Measurements from ENCODE around the gene SLC25A22. TPM values are rescaled to one million over a fixed set of nuclear protein-coding genes. Genes with fewer than 3 reads are reported as not detected.

Gene SLC25A22
- total and polyA plus RNA-seq, 4 donors: 10.6 to 38.2 (median 27.5) TPM

DNA sequence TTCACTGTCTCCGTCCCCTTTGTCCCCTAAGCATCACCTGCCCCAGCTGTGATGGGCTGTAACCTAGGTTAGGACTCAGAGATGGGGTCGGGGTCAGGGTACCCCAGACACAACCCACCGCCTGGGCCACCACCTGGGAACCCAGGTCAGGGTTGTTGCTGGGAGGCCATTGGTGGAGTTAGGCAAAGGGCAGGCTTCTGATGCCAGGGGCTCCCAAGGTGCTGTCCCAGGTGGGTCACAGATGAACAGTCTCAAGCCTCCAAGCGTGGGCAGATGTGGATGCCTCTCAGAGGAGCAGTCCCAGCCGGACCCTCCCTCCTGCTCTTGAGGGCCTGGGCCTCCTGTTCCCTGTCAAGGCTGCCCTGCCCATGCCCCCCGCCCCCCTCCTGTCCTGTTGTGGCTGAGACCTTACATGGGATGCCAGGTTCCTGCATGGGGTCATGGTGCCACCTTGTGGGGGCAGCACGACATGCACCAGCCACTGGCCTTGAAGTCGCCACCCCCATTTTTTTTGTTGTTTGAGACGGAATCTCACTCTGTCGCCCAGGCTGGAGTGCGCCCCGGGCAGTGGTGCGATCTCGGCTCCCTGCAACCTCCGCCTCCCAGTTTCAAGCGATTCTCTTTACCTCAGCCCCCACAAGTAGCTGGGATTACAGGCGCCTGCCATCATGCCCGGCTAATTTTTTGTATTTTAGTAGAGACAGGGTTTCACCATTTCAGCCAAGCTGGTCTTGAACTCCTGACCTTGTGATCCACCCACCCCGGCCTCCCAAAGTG lies 32.9 kb downstream of the SLC25A22 start:
- Histone ChIP-seq H3K27me3 (ENCODE audit: control insufficient read depth in 3 of 3, insufficient read depth in 3 of 3, low read length in 2 of 3) (no peaks in the 10 kb centered on the region), H3K9ac (ENCODE audit: insufficient read depth in 1 of 2, low read length in 2 of 2) (no peak overlapping the region), H3K36me3 (ENCODE audit: control insufficient read depth in 4 of 4, insufficient read depth in 4 of 4, low read length in 4 of 4) (peaks cover 16 to 57% (median 29%) of the 10 kb centered on the region in 4 donors), H3K27ac (ENCODE audit: low read depth in 1 of 2, low read length in 1 of 2) (no peak overlapping the region), H3K4me3 (no peak overlapping the region), H3K9me3 (ENCODE audit: control insufficient read depth in 4 of 4, insufficient read depth in 3 of 4, low read length in 3 of 4) (no peaks in the 10 kb centered on the region), H3K4me1 (ENCODE audit: control insufficient read depth in 5 of 5, insufficient read depth in 5 of 5, low read length in 5 of 5) (no peaks in the 10 kb centered on the region)
- TF ChIP-seq, protein P1, sequence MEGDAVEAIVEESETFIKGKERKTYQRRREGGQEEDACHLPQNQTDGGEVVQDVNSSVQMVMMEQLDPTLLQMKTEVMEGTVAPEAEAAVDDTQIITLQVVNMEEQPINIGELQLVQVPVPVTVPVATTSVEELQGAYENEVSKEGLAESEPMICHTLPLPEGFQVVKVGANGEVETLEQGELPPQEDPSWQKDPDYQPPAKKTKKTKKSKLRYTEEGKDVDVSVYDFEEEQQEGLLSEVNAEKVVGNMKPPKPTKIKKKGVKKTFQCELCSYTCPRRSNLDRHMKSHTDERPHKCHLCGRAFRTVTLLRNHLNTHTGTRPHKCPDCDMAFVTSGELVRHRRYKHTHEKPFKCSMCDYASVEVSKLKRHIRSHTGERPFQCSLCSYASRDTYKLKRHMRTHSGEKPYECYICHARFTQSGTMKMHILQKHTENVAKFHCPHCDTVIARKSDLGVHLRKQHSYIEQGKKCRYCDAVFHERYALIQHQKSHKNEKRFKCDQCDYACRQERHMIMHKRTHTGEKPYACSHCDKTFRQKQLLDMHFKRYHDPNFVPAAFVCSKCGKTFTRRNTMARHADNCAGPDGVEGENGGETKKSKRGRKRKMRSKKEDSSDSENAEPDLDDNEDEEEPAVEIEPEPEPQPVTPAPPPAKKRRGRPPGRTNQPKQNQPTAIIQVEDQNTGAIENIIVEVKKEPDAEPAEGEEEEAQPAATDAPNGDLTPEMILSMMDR (IDR thresholded peaks at IDR 0.05; ENCODE audit: control extremely low read depth, extremely low read depth): peak; percentile 47
- ATAC-seq (ENCODE audit: insufficient read depth, low FRiP score): no peak
- WGBS, 2 donors: 68 to 76% methylated on average over 19 of the region's 19 CpGs
- DNase-seq: peak; percentile 35 to 54 (median 50)

DNA sequence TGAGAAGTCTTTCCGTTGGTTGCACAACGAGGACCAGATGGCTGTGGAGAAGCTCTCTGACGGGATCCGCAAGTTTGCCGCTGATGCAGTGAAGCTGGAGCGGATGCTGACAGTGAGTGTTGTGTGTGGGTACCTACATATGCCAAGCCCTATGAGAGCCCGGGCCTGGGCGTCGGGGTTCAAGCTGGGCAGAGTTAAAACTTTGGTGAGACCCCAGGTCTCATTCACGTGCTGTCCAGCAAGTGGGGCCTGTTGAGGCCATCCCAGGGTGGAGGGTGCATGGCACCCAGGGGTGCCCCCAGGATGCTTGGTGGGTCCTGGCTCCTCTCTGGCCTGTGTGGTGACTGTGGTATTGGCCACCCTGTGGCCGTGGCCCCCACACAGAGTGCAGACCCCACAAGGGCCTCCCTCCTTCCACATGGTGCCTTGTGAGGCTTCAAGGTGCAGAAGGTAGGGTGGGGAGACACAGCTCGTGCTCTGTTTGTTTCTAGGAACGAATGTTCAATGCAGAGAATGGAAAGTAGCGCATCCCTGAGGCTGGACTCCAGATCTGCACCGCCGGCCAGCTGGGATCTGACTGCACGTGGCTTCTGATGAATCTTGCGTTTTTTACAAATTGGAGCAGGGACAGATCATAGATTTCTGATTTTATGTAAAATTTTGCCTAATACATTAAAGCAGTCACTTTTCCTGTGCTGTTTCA lies 33.6 kb downstream of the SLC25A22 start:
- no peak overlapping the region for H3K4me3 ChIP-seq
- no peak for ATAC-seq (ENCODE audit: insufficient read depth, low FRiP score)
- no peaks in the 10 kb centered on the region for H3K27me3 ChIP-seq (ENCODE audit: control insufficient read depth in 3 of 3, insufficient read depth in 3 of 3, low read length in 2 of 3)
- H3K27ac ChIP-seq (ENCODE audit: low read depth in 1 of 2, low read length in 1 of 2): no peak overlapping the region
- no peaks in the 10 kb centered on the region for H3K9me3 ChIP-seq (ENCODE audit: control insufficient read depth in 4 of 4, insufficient read depth in 3 of 4, low read length in 3 of 4)
- TF ChIP-seq, protein P1 (IDR thresholded peaks at IDR 0.05; ENCODE audit: control extremely low read depth, extremely low read depth): no peak
- no peak overlapping the region for H3K9ac ChIP-seq (ENCODE audit: insufficient read depth in 1 of 2, low read length in 2 of 2)
- H3K36me3 ChIP-seq (ENCODE audit: control insufficient read depth in 4 of 4, insufficient read depth in 4 of 4, low read length in 4 of 4): peaks cover 17 to 58% (median 35%) of the 10 kb centered on the region in 4 donors
- DNase-seq: no peak
- 87 to 88% methylated on average over 18 of the region's 18 CpGs for WGBS, 2 donors
- H3K4me1 ChIP-seq (ENCODE audit: control insufficient read depth in 5 of 5, insufficient read depth in 5 of 5, low read length in 5 of 5): no peaks in the 10 kb centered on the region

- Histone ChIP-seq H3K36me3 (ENCODE audit: control insufficient read depth in 4 of 4, insufficient read depth in 4 of 4, low read length in 4 of 4) (peaks cover 21 to 63% (median 41%) of the 10 kb centered on the region in 4 donors), H3K27me3 (ENCODE audit: control insufficient read depth in 3 of 3, insufficient read depth in 3 of 3, low read length in 2 of 3) (no peaks in the 10 kb centered on the region), H3K9ac (ENCODE audit: insufficient read depth in 1 of 2, low read length in 2 of 2) (no peak overlapping the region), H3K4me3 (no peak overlapping the region), H3K9me3 (ENCODE audit: control insufficient read depth in 4 of 4, insufficient read depth in 3 of 4, low read length in 3 of 4) (no peaks in the 10 kb centered on the region), H3K4me1 (ENCODE audit: control insufficient read depth in 5 of 5, insufficient read depth in 5 of 5, low read length in 5 of 5) (no peaks in the 10 kb centered on the region), H3K27ac (ENCODE audit: low read depth in 1 of 2, low read length in 1 of 2) (peak overlapping the region in 1 of 2 donors; percentile 32)
- ATAC-seq (ENCODE audit: insufficient read depth, low FRiP score) (no peak), DNase-seq (no peak)
- 88 to 91% methylated on average over 22 of the region's 22 CpGs for WGBS, 2 donors
- TF ChIP-seq, protein P1 (IDR thresholded peaks at IDR 0.05; ENCODE audit: control extremely low read depth, extremely low read depth): no peak
Observed at GRCh38 chr11:763549-764321, 34.3 kb downstream of the SLC25A22 start.

All from lung (tissue), 12 donors.